Inflammatory macrophage treated with lipopolysaccharide for 1 hour (primary cell): Measurements from ENCODE around the gene C1orf94.

Experiments used
- DNase-seq, 2 donors: peaks; one replicate each; pipeline ENCODE4 v3.0.0-alpha.2; 2020 to 2022

The C1orf94 gene

GRCh38 chr1:34263406-34263805 is 86.7 kb downstream of the C1orf94 start:
- DNase-seq = no peak

DNA sequence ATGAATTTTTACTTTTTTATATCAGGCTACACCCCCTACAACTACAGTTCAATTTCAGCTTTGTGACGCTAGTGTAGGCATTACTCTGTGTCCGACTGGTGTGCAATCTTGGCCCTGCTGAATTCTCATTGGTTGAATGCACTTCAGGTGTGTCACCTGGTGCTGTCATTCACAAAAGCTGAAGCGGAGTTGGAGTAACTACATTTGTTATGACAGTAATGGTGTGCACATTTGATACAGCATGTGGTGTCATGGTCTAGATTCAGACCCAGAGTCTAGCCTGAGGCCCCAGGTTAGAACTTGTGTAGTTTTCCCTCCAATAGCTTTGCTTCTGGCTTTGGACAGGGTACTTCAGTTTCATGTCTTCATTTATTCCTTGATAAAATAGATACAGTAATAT is 88.7 kb downstream of the C1orf94 start:
- DNase-seq = no peak

- no peak for DNase-seq
These were observed 89.6 kb downstream of the C1orf94 start for GRCh38 chr1:34266127-34266951.

GRCh38 chr1:34267326-34267725 is 90.6 kb downstream of the C1orf94 start:
- no peak for DNase-seq

DNA sequence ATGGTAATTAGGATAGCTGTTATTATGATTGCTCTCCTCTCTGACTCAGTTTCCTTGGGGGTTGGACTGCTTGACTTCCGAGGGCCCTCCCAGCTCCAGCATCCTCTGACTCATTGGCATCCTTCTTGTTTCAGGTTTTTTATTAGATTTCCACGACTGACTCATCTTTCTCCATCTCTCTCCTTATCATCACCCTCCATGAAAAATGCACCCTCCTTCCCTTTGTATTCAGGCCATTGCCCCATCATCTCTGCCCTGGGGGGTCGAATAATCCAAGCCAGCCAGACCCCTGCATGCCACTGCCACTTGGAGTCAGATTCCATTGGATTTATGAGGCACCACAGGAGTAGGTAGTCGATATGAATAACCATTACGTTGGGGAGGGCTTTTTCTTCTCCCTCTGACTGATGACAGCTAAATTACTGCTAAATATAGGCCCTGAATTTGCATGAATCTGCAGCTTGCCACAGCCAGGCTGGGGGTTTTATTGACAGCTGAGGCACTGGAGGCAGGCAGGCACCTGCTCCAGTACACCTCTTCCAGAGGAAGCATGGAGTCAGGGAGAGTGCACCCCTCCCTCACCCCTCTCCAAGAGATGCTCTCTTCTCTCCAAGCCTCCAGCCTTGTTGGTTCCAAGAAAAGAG is 91.7 kb downstream of the C1orf94 start:
- no peak for DNase-seq
